Measurements from ENCODE around the gene FAM3D.

Gene FAM3D

GRCh38 chr3:58626841-58627569 is 39.6 kb downstream of the FAM3D start:
- Histone ChIP-seq H3K27me3 (ENCODE audit: insufficient read depth, low read length) (no peaks in the 10 kb centered on the region), H3K4me3 (ENCODE audit: low read length) (no peak overlapping the region), H3K36me3 (ENCODE audit: insufficient read depth, low read length) (no peaks in the 10 kb centered on the region), H3K4me1 (ENCODE audit: insufficient read depth, low read length) (peaks cover 49% of the 10 kb centered on the region), H3K9me3 (ENCODE audit: low read length) (no peaks in the 10 kb centered on the region), H2AFZ (ENCODE audit: low read depth, low read length) (no peak overlapping the region)

GRCh38 chr3:58625196-58625824 is 41.3 kb downstream of the FAM3D start:
- H3K27me3 ChIP-seq (ENCODE audit: insufficient read depth, low read length): no peaks in the 10 kb centered on the region
- H3K4me1 ChIP-seq (ENCODE audit: insufficient read depth, low read length): peaks cover 64% of the 10 kb centered on the region
- no peaks in the 10 kb centered on the region for H3K36me3 ChIP-seq (ENCODE audit: insufficient read depth, low read length)
- no peaks in the 10 kb centered on the region for H3K9me3 ChIP-seq (ENCODE audit: low read length)
- H2AFZ ChIP-seq (ENCODE audit: low read depth, low read length): no peak overlapping the region
- H3K4me3 ChIP-seq (ENCODE audit: low read length): no peak overlapping the region

- Histone ChIP-seq H2AFZ (ENCODE audit: low read depth, low read length) (no peak overlapping the region), H3K9me3 (ENCODE audit: low read length) (no peaks in the 10 kb centered on the region), H3K27me3 (ENCODE audit: insufficient read depth, low read length) (no peaks in the 10 kb centered on the region), H3K4me3 (ENCODE audit: low read length) (no peak overlapping the region), H3K36me3 (ENCODE audit: insufficient read depth, low read length) (no peaks in the 10 kb centered on the region), H3K4me1 (ENCODE audit: insufficient read depth, low read length) (peaks cover 64% of the 10 kb centered on the region)
Measured at GRCh38 chr3:58624550-58624949, 42.0 kb downstream of the FAM3D start.

- no peak overlapping the region for H2AFZ ChIP-seq (ENCODE audit: low read depth, low read length)
- peaks cover 64% of the 10 kb centered on the region for H3K4me1 ChIP-seq (ENCODE audit: insufficient read depth, low read length)
- H3K27me3 ChIP-seq (ENCODE audit: insufficient read depth, low read length): no peaks in the 10 kb centered on the region
- no peak overlapping the region for H3K4me3 ChIP-seq (ENCODE audit: low read length)
- no peaks in the 10 kb centered on the region for H3K9me3 ChIP-seq (ENCODE audit: low read length)
- no peaks in the 10 kb centered on the region for H3K36me3 ChIP-seq (ENCODE audit: insufficient read depth, low read length)
Measured at GRCh38 chr3:58623961-58624360, 42.6 kb downstream of the FAM3D start.

GRCh38 chr3:58623478-58623877 is 43.1 kb downstream of the FAM3D start:
- Histone ChIP-seq H3K4me3 (ENCODE audit: low read length) (no peak overlapping the region), H3K27me3 (ENCODE audit: insufficient read depth, low read length) (no peaks in the 10 kb centered on the region), H3K9me3 (ENCODE audit: low read length) (no peaks in the 10 kb centered on the region), H3K36me3 (ENCODE audit: insufficient read depth, low read length) (no peaks in the 10 kb centered on the region), H3K4me1 (ENCODE audit: insufficient read depth, low read length) (peaks cover 64% of the 10 kb centered on the region), H2AFZ (ENCODE audit: low read depth, low read length) (no peak overlapping the region)

GRCh38 chr3:58622892-58623291 is 43.7 kb downstream of the FAM3D start:
- Histone ChIP-seq H3K9me3 (ENCODE audit: low read length) (no peaks in the 10 kb centered on the region), H3K4me1 (ENCODE audit: insufficient read depth, low read length) (peaks cover 63% of the 10 kb centered on the region), H3K4me3 (ENCODE audit: low read length) (no peak overlapping the region), H2AFZ (ENCODE audit: low read depth, low read length) (no peak overlapping the region), H3K36me3 (ENCODE audit: insufficient read depth, low read length) (no peaks in the 10 kb centered on the region), H3K27me3 (ENCODE audit: insufficient read depth, low read length) (no peaks in the 10 kb centered on the region)

GRCh38 chr3:58622436-58622835 is 44.1 kb downstream of the FAM3D start:
- H3K4me3 ChIP-seq (ENCODE audit: low read length): no peak overlapping the region
- H3K9me3 ChIP-seq (ENCODE audit: low read length): no peaks in the 10 kb centered on the region
- H3K27me3 ChIP-seq (ENCODE audit: insufficient read depth, low read length): no peaks in the 10 kb centered on the region
- no peak overlapping the region for H2AFZ ChIP-seq (ENCODE audit: low read depth, low read length)
- H3K36me3 ChIP-seq (ENCODE audit: insufficient read depth, low read length): no peaks in the 10 kb centered on the region
- peaks cover 59% of the 10 kb centered on the region for H3K4me1 ChIP-seq (ENCODE audit: insufficient read depth, low read length)

GRCh38 chr3:58621086-58621830 is 45.3 kb downstream of the FAM3D start:
- Histone ChIP-seq H3K27me3 (ENCODE audit: insufficient read depth, low read length) (no peaks in the 10 kb centered on the region), H2AFZ (ENCODE audit: low read depth, low read length) (no peak overlapping the region), H3K4me1 (ENCODE audit: insufficient read depth, low read length) (peaks cover 51% of the 10 kb centered on the region), H3K9me3 (ENCODE audit: low read length) (no peaks in the 10 kb centered on the region), H3K4me3 (ENCODE audit: low read length) (no peak overlapping the region), H3K36me3 (ENCODE audit: insufficient read depth, low read length) (no peaks in the 10 kb centered on the region)

GRCh38 chr3:58620421-58620820 is 46.2 kb downstream of the FAM3D start:
- peaks cover 43% of the 10 kb centered on the region for H3K4me1 ChIP-seq (ENCODE audit: insufficient read depth, low read length)
- H3K4me3 ChIP-seq (ENCODE audit: low read length): no peak overlapping the region
- H2AFZ ChIP-seq (ENCODE audit: low read depth, low read length): no peak overlapping the region
- no peaks in the 10 kb centered on the region for H3K36me3 ChIP-seq (ENCODE audit: insufficient read depth, low read length)
- H3K9me3 ChIP-seq (ENCODE audit: low read length): no peaks in the 10 kb centered on the region
- H3K27me3 ChIP-seq (ENCODE audit: insufficient read depth, low read length): no peaks in the 10 kb centered on the region

- no peaks in the 10 kb centered on the region for H3K27me3 ChIP-seq (ENCODE audit: insufficient read depth, low read length)
- no peak overlapping the region for H2AFZ ChIP-seq (ENCODE audit: low read depth, low read length)
- H3K4me1 ChIP-seq (ENCODE audit: insufficient read depth, low read length): peaks cover 18% of the 10 kb centered on the region
- H3K4me3 ChIP-seq (ENCODE audit: low read length): no peak overlapping the region
- no peaks in the 10 kb centered on the region for H3K9me3 ChIP-seq (ENCODE audit: low read length)
- H3K36me3 ChIP-seq (ENCODE audit: insufficient read depth, low read length): no peaks in the 10 kb centered on the region
Measured at GRCh38 chr3:58617338-58617761, 49.2 kb downstream of the FAM3D start.

- no peaks in the 10 kb centered on the region for H3K27me3 ChIP-seq (ENCODE audit: insufficient read depth, low read length)
- H3K4me3 ChIP-seq (ENCODE audit: low read length): no peak overlapping the region
- no peaks in the 10 kb centered on the region for H3K9me3 ChIP-seq (ENCODE audit: low read length)
- H2AFZ ChIP-seq (ENCODE audit: low read depth, low read length): no peak overlapping the region
- H3K4me1 ChIP-seq (ENCODE audit: insufficient read depth, low read length): peaks cover 2% of the 10 kb centered on the region
- no peaks in the 10 kb centered on the region for H3K36me3 ChIP-seq (ENCODE audit: insufficient read depth, low read length)
Measured at GRCh38 chr3:58613236-58614132, 53.1 kb downstream of the FAM3D start.

- Histone ChIP-seq H3K4me3 (ENCODE audit: low read length) (no peak overlapping the region), H3K36me3 (ENCODE audit: insufficient read depth, low read length) (no peaks in the 10 kb centered on the region), H3K9me3 (ENCODE audit: low read length) (no peaks in the 10 kb centered on the region), H3K4me1 (ENCODE audit: insufficient read depth, low read length) (peaks cover 2% of the 10 kb centered on the region), H3K27me3 (ENCODE audit: insufficient read depth, low read length) (no peaks in the 10 kb centered on the region), H2AFZ (ENCODE audit: low read depth, low read length) (no peak overlapping the region)
Measured at GRCh38 chr3:58612830-58613229, 53.7 kb downstream of the FAM3D start.
